Effector CD8-positive, alpha-beta T cell (primary cell): ENCODE data around the gene LMAN1.
A peak's percentile ranks its signal among the peaks of the same experiment; 100 is the strongest.

Experiments
- DNase-seq: peaks from one replicate; lab custom pipeline; 2025; lab: John Stamatoyannopoulos, UW

Gene LMAN1

DNA sequence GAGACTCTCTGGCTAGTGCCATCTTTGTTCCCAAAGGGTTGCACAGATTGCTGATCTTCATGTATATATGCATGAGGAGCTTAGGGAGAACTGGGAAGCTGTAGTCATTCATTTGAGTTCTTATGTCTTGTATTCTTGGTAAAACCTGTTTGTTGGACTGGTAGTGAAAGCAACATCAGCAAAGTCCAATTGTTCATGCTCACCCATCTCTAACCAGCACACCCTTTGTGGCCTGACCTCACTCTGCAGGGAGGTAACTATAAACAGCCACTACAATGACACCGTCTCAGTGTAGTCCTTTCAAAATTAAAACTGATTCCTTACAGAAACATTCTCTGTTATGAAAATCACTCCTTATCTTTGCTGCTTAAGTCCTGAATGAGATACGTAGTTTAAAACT, 13.9 kb upstream of the LMAN1 start:
- no peak for DNase-seq

DNA sequence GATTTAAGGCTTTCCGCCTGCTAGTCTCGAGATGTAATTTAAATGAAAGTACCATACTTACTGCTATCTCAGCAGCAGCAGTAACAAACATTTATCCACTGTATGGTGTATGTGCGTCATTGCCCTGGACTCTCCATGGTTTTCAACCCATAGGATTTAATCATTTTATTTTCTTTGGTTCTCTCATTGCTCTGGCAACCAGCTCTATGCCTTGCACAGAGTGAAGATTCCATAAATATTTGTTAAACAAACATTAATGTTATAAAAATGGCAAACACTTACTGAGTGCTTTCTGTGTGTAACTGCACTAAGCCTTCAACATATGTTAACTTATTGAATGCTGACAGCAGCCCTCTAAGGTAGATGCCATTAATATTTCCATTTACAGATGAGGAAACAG, 1.3 kb upstream of the LMAN1 start:
- DNase-seq: no peak

DNA sequence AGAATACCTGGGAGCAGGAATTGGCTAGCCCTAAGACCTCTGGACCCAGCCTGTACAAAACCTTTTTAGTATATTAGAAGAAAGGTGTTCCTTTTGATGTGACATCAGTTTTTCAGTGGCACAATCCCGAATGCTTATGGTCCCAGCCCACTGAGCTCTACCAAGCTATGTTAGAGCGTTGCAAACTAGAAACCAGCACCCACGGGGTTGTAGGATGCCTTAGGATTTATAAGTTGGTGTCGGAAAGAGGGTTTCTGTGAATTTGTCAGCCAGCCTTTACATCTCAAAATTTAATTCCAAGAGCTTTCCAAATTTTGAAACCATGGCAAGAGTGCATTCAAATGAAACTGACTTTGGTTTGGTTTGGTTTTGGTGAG, 499 bp upstream of the LMAN1 start:
- DNase-seq: no peak

DNA sequence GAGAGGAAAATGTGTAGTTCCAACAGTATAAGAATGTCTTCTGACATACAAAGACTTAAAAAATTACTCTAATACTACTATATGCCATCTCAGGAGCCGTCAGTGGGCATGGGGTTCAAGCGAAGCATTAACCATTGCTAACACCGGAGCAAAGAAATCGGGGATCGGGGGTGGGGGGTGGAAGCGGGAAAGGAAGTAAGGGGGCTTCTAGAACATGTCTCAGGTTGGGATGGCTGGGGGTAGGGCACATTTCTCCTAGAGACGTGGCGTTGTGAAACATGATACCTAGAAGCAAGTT, 702 bp downstream of the LMAN1 start:
- no peak for DNase-seq

DNA sequence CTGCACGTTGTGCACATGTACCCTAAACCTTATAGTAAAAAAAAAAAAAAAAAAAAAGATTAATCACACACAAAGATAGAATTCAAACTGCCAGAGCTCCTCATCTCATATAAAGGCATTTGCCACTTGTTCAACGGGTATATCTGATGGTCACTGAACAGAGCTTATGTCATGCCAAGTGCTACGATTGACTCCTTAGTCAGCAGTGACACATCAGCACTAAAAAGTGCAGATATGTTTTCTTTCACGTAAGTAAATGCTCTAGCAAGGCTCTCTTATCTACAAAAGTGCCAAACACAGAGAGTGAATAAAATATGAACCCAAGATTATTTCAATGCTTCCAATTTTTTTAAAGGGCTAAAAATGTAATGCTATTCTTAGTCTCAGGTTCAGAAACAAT, 1.1 kb downstream of the LMAN1 start:
- no peak for DNase-seq

DNA sequence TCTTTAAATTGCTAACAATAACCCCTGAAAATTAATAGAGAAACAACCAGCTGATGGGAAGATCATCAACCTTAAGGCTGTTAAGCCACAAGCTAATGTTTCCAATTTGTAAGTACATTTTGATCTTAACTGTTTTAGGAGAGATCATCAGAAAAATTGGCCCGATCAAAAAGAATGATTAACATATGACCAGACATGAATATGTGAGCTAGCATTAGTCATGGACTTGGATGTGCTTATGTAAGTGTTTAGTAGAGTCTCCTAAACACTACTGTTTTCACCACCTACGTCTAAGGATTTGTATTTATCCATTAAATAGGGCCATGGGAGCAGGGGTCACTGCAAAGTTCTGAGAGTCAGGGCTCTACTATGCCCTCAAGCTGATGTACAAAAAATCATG, 4.3 kb downstream of the LMAN1 start:
- no peak for DNase-seq

DNA sequence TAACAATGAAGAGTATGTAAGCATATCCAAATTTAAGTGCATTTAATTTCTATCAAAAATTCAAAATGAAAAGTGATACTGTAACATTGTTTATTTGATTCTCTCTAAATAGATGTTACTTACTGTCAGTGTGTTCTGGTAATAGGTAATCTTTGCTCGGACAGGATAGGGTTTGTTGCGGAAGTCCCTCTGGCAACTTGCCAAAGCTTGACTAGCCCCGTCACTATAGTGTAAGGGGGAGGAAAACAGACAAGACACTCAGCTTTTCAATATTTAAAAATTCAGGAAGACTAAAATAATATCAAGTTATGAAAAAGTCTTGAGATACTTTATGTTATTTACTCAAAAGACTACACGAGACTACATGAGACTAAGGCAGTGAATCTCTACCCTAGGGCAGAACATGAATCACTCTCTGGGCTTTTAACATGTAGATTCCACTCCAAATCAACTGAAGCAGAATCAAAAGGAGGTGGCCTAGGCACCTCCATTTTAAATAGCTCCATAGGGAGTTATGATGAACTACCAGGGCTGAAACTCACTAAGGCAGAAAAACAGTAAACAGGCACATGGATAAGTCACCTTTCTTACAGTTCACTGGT, 5.9 kb downstream of the LMAN1 start:
- DNase-seq: no peak

DNA sequence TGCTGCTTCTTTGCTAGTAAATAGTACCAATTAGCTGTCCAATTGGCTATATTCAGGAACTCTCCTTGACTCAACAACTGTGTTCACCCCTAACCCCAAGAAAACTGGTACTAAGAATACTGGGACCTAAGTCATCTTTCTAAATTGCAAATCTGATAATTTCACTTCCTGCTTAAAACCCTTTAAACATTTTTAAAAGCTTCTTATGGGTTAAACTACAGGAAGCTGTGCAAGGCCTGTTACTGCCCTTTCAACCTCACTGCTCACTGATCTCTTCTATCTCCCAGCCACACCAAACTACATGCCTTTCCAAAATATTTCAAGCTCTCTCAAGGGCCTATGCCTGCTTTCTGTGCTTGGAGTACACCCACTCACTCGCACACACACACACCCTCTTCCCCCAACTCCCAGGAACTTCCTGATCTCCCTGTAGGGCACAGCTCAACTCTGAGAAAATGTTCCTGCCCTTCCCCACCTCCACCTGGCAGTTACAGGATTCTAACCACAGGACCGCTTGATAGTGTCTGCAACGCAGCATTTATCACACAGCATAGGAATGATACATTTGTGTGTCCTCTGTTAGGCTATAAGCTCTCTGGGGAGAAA, 6.7 kb downstream of the LMAN1 start:
- no peak for DNase-seq

DNA sequence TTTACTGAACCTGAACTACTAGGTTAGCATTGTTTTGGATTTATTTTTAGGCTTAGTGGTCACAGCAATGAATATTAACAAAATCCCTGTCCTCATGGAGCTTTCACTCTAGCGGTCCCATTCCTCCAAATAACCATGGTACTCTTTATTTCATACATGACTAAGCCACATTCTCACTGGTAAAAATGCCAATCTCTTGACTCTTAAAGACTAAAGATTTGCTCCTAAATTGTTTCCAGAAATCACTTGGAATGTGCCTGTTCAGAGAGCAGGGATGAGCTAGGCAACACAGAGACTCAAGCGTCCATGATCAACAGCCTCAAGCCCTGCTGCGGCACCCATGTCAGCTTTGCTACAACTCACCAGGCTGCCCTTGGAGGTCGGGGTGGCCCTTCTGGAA, 13.5 kb downstream of the LMAN1 start:
- DNase-seq: no peak

DNA sequence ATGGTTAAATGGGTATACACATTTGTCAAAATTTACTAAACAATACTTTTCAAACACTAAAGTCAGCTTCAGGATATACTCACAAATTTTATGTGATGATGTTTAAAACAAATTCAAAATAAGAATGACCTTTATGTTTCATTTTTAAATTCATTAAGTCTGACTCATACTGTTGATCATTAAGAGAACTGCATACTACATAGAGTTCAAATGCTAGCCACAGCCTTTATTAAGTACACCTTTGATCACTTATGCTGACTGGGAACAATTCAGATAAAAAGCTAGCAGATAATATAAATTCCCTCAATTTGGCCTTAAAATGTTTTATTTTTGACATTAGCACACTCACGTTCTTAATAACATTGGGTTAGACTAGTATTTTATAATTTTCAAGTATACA, 14.1 kb downstream of the LMAN1 start:
- no peak for DNase-seq

DNA sequence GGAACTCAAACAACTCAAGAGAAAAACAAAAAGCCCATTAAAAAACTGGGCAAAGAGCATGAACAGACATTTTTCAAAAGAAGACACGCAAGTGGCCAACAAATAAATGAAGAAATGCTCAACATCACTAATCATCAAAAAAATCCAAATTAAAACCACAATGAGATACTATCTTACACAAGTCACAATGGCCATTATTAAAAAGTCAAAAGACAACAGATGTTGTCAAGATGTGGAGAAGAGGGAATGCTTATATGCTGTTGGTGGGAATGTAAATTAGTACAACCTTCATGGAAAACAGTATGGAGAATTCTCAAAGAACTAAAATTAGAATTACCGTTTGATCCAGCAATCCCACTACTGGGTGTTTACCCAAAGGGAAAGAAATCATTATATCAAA, 15.1 kb downstream of the LMAN1 start:
- no peak for DNase-seq

DNA sequence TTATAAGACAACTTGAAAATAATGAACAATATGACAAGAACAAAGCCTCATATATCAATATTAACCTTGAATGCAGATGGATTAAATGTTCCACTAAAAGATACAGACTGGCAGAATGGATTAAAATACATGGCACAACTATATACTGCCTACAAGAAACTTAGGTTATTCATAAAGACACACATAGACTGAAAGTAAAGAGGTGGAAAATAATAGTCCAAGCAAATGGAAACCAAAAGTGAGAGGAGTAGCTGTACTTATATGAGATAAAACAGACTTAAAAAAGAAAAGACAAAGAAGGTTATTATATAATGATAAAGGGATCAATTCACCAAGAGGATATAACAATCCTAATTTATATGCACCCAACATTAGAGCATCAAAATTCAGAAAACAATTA, 18.2 kb downstream of the LMAN1 start:
- no peak for DNase-seq

DNA sequence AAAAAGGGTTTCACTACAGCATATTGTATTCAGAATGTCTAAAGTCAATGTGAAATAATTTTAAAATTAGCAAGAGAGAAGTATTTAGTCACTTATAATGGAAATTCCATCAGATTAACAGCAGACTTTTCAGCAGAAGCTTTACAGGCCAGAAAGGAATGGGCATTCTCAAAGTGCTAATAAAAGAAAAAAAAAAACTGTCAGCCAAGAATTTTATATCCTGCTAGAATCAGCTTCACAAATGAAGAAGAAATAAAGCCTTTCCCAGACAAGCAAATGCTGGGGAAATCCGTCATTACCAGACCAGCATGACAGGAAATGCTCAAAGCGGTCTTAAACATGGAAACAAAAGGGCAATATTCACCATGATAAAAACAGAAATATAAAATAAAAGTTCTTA, 18.8 kb downstream of the LMAN1 start:
- DNase-seq: no peak

DNA sequence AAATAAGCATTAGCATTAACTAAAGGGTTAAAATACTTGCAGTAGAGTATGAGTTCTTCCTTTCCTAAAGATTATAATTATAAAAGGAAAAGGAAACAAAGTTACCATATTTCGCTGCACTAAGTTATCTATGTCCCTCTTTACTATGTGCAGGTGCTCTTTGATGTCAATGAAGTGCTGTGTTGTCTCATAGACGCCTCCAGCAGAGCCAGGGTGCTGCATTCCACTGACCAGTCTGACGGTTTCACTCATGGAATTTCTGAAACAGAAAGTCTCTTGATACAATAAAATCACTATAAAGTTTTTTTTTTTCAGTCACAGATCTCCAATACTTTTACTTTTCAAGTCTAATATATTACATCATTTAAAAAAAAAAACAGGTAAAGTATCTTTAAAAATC, 26.1 kb downstream of the LMAN1 start:
- DNase-seq: no peak

DNA sequence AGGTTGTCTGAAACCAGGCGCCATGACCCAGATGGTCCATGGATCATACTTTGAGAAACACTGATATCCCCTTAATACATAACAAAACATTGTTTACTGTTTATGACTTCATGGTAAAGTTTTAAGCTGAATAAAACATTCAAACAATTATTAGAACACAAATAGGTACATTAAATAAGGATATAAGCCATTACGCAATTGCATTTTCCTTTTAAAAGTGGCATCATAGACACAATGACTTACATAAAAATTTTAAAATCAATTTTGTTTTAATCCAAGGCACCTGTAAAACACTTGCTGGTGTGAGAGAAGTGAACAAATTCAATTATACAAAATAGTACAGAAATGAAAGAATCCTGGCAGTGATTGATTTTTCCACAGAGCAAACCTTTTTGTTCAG, 30.4 kb downstream of the LMAN1 start:
- no peak for DNase-seq

DNA sequence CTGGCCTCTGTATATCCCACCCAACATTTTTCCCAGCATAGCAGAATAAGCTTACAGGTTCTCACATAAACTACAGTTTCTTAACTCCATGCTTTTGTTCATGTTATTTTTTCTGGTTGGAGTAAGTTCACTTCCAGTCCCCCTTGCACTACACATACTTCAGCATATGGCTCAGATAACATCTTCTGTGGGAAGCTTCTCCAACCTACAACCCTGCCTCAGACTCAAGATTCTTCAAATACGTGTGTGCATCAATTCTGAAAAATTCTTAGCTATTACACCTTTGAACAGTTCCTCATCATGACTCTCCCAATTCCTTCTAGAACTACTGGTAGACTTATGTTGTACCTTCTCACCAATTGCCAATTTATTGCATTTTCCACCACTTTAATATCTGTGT, 33.1 kb downstream of the LMAN1 start:
- DNase-seq: no peak

DNA sequence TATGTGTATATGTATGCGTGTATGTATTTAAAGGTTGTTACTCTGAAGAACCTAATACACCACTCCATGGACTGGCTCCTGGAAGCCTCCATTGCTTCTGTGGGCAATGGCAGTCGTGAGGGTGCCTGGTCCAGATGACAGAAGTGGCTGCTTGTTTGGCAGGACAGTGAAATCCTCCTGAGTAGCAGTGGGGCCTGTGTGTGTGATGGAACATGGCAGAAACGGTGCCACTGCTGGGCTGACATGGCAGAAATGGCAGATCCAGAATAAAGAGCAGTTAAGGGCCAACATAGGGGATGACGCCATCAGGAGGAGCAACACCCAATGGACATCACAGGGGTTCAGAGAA, 34.5 kb downstream of the LMAN1 start:
- no peak for DNase-seq

DNA sequence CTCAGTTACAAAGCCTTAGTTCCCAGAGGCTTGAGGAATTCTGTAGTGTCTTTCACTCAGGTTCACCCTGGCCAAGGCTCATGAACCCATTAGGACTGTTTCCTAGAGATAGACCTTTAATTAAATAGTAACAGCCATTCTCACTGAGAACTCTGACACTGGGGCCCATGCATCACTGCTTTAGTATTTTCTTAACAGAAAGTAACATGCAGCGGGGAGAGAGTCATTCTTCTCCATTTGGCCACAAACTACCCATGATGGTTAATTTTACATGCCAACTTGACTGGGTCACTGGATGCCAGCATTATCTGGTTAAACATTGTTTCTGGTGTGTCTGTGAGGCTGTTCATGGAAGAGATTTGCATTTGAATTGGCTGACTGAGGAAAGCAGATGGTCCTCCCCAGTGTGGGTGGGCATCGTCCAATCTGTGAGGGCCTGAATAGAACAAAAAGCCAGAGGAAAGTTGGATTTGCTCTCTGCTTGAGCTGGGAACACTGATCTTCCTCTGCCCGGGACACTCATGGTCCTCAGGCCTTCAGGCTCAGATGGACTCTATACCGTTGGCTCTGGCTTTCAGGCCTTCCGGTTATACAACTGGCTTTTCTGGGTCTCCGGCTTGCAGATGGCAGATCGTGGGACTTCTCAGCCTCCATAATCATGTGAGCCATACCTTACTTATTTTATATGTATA, 35.0 kb downstream of the LMAN1 start:
- no peak for DNase-seq

DNA sequence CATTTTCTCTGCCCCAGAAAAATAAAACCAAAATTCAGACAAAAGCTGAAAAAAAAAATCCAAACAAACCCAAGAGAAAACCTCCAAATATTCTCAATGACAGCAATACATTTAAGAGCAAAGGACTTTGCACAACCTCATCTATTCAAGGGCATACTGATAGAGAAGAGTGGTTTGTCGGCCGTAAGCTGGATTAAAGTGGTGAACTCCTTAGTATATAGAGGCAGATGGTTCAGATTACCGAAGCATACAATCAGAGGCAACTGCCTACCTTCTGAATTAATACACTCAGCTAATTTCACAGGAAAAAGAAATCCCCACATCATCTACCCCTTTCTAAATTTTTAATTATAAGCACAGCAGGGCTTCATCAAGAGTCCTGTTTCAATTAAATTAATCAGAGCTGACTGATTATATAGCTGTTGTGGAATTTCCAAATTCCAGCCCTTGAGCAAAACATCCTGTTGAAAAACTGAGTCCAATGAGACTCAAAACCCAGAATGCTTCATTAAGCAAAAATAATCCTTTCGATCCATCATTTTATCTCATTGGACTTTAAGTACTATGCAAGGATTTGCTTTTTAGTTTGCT, 40.5 kb downstream of the LMAN1 start, which contains the start of gene CPLX4:
Gene CPLX4, minus strand, starts transcription at position 190 of the 591 bp plus-strand sequence. Its CDS starts 187 bp downstream, at position 3.
- no peak for DNase-seq

DNA sequence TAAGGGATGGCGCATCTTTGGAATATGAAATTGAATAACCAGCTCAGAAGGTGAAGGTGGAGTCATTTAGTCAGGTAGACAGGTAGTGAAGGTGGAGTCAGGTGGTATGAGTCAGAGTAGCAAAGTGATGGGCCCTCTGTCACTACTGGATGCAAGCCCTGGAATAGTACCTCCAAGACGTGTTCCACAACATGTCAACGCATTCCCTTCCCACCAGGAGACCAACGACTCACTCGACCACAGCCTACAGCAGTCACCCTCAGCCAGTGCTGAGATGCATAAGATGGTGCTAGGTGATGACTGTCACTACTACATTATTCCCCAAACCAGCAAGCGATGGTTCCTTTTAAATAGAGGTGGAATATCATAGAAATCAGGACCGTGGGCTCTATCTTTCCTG, 47.4 kb downstream of the LMAN1 start:
- DNase-seq: no peak

DNA sequence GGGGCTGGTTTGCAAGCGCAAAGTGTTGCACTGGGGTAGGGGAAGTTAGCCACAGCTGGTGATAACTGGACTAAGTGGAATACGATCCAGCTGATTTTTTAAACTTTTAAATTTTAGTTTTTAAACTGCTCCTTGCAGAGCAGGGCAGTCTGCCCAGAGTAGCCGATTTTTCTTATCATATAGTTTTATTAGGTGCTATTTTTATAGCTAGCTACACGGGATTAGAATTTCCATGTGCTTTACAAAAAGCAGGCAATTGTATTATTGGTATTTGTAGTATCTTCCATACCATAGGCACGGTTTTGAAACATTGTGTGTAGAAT, 50.2 kb downstream of the LMAN1 start:
- DNase-seq: no peak

DNA sequence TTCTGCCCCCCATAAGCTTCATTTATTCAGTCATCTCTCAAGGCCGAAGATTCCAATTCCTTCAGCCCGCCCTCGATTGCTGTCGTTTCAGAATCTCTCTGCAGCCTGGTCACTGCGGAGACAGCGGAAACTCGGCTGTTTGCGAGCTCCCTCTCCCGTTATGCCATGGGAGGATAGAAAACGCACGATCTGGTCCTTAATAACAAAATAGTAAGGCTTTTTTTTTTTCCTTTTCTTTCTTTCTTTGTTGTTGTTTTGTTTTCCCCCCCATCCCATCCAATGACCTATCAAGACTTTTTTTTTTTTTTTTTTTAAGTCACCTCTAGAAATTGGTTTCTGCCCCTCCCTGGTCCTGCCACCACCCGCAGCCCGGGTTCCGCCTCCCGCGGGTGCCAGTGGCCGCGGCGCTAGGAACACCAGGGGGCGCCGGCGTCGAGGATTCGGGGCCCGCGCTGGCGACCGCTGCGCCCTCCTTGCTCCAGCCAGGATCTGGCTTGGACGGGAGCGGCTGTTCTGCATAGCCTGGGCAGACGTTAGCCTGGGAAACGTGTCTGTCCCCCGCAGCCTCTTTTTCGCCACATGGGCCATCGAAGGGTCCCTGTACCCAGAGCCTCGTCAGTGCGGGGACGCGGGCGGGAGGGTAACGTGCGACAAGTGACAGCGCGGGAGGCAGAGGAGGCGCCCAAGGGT, 50.7 kb downstream of the LMAN1 start:
- peak; percentile 34 for DNase-seq

DNA sequence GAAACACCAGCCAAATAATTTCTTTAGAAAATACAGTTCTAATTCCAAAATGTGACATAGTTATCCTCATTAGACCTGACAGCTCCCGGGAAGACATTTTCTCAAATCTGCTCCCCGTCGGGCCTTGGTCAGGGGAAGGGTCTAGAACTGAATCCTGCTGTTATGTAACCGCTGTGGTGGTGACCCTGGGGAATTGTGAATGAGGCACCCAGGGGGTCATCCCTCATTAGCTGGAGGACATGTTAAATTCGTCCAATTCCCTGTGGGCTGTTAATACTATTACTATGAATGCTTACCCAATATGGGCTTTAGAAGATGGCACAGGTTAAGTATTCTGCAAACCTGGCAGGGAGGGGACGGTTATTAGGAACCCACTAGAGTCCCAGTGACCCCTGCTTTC, 52.4 kb downstream of the LMAN1 start:
- DNase-seq: no peak
